NCI-H128 (cell line): ENCODE data around the gene ASB6.
A peak's percentile ranks its signal among the peaks of the same experiment; 100 is the strongest.

Experiments used
- DNase-seq: peaks from one replicate; lab custom pipeline; 2025; ENCODE audit not compliant: unreplicated experiment; lab: John Stamatoyannopoulos, UW

Gene ASB6

DNA sequence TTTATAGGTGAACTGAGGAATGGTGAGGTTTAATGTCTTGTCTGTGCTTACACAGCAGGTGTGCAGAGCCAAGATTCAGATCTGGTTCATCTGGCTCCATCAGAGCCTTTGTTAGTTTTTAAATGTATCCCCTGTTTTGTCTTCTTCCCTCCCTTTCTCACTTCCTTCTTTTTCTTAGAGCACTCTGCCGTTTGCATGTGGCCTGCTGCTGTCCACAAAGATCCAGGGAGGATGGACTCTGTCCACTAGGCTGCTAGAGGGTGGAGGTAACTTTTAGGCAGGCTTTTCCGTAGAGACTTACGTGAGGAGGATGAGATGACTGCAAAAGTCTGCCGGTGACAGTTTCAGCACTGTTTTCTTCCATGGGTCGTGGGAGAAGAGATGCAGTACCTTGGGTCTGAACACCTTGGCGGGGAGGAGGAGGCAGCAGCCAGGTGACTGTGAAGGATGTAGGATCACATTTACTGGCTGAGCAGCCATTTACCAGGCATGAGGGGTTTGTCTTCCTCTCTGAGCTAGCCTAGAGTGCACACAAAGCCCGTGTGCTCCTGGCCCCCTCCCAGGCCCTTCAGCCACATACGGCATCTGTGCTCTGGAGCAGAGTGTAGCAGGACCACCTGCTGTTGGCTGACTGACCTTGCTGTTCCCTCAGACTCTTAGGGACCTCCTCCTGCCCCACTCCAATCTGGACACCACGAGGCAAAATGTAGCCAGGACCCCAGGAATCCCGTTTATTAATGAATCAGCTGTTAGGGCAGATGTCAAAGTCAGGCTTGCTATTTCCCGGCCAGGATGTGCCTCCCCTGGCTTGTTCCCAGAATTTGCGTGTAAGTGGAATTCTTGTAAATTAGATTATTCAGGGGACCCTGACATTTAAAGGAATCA lies 14.2 kb downstream of the ASB6 start:
- DNase-seq = no peak

DNA sequence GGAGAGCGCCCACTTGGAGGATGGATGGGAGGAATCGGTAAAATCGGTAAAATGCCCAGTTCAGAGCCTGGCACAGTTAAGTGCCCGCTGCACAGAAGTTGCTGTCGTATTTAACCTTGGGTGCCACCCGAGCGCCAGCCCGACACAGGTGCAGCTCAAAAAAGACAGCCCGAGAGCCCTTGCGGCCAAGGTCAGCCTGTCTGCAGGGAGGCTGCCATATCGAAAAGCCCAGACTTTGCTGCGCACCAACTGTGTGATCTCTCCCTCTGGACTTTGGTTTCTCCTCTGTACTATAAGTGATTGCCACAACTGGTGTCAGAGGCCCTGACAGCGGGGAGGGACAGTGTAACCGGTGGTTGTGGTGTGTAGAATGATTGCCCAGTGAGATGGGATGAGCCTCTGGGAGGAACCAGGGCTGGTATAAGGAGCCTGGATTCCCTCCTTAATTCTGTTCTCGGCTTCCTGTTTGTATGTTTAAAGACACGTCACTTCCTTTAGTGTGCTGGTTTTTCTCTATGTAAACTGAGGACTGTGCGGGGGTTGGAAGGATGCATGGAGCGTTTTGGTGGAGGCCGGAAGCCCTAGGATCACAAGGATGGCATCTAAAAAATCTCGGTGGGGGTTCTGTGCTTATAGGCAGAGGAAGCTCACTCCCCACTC lies 15.2 kb downstream of the ASB6 start:
- no peak for DNase-seq

DNA sequence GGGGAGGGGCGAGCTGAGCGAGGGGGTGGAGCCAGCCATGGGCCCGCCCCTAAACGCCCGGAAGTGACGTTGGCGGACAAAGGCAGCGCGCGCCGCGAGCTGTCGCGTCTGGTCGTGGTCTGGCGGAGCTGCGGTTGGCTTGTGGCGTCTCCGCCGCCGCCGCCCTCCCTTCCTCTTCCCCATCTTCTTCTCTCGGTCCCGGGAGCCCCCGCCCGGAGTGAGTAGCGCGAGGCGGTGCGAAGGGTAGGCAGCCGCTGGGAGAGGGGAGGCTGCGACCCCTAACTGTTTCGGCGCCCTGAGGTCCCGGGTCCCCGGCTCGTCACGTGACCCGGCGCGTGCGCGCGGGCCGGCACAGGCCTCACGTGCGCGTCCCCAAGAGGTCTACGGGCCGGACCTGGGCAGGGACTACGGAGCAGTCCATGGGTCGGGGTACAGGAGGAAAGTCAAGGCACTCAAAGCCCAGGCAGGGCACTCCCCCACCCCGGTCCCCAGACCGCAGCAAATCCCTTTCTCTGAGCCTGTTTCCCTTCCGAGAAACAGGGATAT lies 15.8 kb downstream of the ASB6 start, which contains the start of gene NTMT1:
NTMT1 (plus strand) TSS at position 85 of the 546 bp plus-strand sequence. CDS start 6,541 bp downstream, outside the sequence.
- DNase-seq = peak; percentile 55

DNA sequence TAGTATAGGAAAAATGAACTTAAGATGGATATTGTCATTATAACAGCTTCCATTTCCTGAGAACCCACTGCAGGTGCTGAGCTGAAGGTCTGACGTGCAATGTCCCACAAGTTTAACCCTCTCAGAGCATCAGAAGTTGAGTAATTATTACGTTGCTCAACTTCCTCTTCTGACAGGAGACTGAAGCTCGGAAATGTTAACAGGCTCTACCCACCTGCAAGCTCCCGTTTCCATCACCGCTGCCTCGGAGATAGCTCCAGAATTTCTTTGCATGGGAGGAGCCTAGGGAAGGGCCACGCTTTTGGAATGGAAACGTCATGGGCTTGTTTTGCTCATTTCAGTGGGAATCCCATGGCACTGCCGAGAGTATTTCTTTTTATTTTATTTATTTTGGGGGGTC lies 17.0 kb downstream of the ASB6 start:
- DNase-seq = no peak

DNA sequence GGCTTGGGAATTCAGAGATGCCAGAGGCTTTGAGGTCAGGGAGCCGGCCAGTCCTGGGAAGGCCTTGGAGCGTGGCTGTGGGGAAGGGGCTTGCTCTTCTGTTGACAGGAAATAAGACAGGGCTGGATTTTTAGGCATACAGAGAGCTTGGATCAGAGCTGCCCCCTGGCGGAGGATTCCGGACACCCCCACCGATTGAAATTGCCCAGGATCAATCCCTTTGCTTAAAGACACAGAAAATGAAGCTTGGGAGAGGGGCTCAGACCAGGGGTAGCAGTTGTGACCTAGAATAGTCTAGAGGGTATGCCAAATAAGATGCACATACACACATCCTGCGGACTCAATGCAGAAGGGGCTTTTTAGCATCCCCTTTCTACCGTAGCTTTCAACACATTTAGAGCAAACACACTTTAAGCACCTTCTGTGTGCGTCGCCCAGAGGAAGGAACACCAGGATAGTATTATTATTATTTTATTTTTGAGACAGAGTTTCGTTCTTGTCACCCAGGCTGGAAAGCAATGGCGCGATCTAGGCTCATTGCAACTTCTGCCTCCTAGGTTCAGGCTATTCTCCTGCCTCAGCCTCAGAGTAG lies 17.7 kb downstream of the ASB6 start:
- peak; percentile 16 for DNase-seq

DNA sequence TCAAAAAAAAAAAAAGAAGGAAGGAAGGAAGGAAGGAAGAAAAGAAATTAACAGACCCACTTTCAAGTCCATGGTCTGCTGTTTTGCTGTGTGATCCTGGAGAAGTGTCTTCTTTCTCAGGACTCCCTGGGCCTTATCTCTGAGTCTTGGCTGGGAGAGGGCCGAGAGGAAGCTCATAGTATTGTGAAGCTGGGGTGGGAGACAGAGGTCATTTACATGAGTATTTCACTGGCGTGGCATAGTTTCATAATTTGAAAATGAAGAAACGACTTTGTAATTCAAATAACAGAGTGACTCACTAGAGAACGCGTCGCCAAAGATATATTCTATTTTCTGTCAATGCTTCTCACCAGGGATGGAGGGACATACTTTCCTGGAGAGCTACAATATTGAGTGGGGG lies 18.6 kb downstream of the ASB6 start:
- no peak for DNase-seq

DNA sequence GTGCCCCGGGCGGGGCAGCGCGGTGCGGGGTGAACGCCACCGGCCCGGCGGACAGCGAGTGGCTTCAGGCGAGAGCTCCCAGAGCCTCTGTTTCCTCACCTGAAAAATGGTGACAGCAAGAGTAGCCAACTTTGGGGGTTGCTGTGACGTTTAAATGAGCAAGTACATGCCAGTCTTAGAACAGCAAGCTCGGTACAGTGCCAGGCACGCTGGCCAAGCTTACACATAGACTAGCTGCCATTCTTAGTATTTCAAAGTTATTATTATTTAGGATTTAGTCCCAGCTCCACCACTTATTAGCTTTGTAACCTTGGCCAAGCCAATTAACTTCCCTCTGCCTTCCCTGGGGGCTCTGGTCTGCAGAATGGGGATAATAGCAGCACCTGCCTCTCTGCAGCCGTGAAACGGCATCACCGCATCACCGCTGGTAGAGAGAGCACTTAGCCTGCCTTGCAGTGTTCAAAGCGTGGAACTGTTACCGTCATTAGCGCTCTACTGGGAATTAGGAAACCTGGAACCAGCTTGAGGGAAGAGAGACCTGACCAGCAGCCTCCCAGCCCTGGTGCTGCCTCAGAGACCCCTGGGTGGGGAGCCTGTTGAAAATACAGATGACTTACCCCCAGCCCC lies 21.2 kb downstream of the ASB6 start, which contains the start of gene C9orf50:
C9orf50 (minus strand) TSS at position 433 of the 627 bp plus-strand sequence. CDS start 527 bp downstream, outside the sequence.
- DNase-seq = no peak

DNA sequence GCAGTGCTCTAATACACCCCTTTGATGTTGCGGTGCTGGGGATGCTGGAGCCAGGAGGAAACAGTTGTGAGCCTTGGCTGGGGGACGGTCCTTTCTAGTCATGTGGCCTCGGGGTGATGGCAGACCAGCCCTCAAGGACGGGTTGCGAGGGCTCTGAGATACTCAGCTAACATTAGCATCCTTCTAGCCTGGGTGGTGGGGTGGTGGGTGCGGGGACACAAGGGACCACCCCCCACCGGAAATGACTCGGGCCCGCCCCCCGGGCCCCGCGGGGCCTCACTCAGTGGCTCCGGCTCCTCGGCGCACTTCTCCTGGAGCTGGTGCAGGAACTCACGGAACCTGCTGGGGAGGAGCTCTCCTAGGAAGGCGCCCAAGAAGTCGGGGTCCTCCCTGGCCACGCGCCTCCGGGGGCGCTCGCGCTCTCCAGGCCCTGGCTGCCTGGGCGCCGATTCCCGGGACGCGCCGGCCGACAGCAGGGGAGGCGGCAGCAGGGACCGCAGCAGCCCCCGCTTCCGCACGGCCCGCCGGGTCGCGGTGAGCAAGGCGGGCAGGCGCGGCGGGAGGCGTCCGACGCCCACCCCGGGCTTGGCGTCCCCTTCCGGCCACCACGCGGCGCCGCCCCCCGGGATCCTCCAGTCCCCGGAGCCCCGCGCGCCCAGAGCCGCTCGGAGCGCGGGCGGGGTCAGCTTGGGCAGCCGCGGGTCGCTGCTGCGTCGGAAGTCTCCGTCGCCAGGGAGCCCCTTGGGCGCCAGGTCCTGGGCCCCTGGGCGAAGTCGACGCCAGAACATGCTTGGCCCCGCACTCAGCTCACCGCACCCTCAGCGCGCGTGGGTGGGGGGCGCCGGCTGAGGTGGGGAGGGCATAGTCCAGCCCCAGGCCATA lies 21.9 kb downstream of the ASB6 start:
- DNase-seq = no peak

DNA sequence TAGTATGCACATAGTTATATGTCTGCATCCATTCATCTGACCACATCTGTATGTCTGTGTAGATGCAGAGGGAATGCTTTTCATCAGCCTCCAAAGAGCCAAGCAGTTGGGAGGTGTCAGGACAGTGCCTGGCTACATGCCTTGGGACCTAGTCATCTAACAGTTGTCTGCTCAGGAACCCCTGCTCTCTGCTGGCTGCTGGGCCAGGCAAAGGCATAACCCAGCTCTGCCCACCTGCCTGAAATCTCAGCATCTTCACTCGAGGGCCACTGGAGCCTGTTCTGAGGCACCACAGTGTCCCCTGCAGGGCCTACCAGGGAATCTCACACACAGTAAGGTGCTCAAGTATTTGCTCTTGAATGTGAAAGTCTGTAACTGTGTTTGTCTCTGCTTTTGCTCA lies 24.8 kb downstream of the ASB6 start:
- DNase-seq = peak; percentile 28

DNA sequence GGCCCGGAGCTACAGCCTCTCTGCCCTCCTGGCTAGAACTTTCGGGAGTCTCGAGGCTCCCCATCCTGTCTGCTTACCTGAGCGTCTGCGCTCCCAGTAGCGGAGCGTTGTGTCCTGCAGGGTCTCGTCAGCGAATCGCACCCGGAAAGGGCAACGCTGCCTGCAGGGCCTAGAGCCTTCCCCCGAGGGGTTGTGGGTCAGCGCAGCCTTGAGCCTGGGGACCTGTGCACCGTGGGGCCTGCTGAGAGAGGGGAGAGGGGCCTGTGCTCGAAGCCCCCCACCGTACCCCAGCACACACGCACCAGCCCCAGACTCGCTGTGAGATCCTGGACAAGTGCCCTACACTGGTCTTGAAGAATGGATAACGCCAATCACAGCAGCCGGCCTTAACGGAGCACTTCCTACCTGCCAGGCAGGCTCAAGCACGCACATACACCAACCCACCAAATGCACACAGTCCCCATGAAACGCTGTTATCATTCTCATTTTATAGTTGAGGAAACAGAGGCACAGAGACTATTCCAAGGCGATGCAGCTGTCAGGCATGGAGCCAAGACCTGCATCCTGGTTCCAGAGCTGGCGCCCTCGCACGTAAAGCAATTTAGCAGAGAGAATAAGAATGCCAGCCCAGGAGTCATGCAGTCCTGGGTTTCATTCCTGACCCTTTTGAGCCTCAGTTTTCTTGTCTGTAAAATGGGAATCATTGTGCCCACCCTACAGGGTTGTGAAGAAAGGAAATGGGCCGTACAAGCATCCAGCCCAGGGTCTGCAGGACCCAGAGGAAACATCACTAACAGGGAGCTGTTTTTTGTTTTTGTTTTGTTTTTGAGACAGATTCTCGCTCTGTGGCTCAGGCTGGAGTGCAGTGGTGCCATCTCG lies 26.3 kb downstream of the ASB6 start:
- DNase-seq = no peak

DNA sequence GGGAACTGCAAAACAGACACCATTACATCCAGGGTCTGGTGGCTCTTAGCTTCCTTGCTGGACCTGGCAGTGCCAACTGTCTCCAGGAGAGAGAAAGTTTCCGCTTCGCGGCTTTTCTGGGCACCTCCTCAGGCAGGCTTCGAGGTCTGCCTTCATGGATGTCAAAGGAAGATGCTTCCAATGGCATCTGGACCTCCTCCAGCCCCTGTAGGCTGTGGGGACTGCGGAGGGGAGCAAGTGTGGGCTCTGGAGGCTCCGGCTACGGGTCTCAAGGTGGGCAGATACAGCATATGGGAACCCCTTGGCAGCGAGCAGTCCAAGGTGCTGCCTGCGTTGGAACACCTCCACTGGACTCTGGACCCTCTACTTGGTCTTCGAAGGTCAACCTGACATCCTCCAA lies 27.0 kb downstream of the ASB6 start:
- no peak for DNase-seq

DNA sequence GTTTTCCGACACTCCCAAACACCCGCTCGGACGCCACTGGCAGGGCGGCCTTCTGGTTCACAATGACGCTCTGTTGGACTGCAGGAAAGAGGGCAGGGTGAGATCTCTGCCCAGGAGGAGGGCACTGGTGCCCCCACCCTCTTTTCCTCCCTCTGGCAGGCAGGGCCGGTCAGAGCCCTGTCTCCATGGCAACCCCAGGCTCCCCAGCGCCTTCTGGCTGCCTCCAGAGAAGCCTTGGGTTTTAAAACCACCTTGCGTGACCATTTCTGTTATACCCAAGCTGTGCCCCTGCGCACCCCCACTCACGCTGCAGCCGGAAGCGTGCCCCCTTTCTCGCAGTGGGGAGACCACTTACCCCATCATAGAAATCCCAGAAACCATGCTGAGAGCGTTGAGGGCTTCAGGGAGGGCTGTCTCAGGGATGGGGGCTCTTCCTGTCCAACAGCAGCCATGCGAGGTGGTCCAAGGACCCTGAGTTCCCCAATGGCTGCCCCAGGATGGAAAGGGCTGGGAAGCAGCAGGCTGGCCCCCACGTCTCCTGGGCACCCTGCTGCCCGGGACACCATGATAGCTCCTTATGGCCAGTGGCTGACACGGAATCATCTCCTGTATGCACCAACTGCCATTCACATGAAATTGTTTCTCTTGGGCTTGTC lies 28.3 kb downstream of the ASB6 start:
- DNase-seq = no peak

DNA sequence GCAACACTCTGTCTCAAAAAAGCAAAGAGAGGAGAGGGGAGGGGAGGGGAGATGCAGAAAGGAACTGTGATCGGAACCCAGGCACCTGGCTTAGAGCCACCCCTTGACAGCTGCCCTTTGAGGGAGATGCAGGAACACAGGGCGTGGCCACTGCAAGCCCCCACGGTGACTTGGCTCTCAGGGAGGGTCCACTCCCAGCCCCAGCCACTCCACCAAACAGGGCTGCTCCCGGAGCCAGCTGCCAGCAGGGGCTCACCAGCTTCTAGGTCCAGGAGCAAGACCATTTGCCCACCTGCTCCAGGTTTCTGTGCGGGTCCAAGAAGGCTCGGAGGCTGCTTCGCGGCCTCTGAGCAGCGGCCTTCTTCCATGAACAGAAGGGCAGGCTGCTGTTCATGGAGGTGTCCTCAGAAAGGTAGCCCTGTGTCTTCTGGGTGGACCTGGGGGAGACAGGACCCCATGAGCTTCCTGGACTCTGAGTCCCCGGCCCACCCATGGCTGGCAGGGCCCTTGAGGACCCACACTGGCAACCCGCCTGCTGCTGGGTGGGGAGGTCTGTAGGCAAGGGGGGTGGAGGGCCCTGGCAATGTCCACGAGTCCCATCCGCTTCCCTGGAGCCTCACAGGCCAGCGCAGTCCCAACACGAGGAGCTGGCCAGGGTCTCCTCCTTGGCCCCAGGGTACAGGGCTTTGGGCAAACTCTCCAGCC lies 29.0 kb downstream of the ASB6 start:
- no peak for DNase-seq

DNA sequence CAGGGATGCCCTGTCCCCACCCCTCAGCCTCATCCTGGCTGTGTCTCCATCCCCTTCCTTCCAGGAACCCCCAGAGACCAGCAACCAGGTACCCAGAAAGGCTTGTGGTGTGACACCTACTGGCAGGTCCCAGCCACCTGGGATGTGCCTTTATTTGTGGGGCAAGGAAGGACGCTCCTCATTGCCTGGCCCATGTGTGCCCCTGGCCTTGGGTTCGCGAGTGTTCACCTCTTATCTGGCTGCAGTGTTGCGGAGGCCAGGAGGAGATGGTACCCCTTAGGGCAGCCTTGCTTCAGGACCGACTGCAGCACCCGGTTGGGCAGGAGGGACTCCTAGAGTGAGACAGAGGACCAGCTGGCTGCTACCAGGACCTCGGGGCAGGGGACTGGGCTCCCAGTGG lies 29.8 kb downstream of the ASB6 start:
- no peak for DNase-seq

DNA sequence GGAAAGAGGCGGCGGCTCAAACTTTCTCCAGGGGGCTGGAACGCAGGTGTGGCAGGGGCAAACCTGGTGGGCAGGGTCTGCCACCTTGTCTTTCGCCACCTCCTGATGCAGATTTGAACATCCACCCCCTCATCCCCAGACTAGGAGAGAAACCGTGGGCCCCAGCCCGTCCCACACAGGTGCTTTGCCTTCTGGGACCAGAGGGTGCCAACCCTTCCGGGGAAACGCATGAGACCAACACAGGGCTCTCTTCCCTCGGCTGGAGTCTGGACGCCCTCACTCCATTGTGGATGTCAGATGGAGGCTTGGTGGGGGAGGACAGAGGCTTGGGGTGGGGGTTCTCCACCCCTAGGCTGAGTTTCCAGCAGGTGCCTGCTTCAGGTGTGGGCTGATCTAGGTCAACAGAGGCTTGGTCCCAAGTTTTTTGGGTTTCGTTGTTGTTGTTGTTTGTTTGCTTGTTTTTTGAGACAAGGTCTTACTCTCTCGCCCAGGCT lies 30.6 kb downstream of the ASB6 start:
- DNase-seq = no peak

DNA sequence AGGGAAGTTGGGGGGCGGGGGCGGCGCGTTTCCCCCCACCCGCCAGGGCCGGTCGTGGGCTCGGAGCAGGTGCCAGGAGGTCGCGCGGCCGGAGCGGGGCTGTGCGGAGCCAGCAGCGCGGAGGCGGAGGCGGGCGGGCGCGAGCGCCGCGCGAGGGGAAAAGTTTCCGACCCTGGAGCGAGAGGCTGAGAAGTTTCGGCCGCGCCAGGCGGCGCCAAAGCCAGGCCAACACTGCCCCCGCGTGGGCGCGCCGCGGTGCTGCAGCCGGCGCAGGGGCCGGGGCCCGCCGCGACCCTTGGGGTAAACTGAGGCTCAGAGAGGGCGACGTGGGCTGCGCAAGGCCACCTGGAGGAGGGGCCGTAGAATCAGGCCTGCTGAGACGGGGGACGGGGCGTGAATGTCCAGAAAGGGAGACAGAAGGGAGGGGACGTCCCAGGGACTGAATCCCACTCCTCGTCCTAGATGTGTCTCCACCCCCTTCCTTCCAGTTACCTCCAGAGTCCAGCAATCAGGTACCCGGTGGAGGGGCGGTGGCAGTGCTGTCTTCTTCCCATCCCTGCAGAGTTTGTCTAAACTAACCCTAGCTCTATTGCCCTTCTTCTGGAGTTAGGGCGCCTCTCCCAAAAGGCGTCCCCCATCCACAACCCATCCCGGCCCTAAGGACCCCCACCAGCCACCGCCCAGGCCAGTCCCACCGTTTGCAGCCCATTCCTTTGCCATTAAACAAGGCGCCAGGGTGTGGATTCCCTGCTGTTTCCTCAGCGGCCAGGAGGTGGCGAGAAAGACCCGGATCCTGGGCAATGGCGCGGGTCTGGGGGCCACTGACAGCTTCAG lies 31.3 kb downstream of the ASB6 start:
- peak; percentile 49 for DNase-seq

DNA sequence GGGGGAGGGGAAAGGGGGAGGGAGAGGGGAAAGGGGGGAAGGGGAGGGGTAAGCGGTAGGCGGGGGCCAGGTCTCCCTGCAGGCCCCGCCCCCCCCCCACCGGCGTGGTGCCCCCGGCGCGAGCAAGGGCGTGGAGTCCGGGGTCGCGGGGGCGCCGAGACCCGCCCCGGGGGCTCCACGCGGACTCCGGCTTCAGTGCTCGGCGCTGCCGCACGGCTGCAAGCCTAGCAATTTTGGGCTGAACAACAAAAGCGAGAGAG lies 31.8 kb downstream of the ASB6 start:
- DNase-seq = no peak
